Measurements from ENCODE around the gene PLEKHO1.

DNA sequence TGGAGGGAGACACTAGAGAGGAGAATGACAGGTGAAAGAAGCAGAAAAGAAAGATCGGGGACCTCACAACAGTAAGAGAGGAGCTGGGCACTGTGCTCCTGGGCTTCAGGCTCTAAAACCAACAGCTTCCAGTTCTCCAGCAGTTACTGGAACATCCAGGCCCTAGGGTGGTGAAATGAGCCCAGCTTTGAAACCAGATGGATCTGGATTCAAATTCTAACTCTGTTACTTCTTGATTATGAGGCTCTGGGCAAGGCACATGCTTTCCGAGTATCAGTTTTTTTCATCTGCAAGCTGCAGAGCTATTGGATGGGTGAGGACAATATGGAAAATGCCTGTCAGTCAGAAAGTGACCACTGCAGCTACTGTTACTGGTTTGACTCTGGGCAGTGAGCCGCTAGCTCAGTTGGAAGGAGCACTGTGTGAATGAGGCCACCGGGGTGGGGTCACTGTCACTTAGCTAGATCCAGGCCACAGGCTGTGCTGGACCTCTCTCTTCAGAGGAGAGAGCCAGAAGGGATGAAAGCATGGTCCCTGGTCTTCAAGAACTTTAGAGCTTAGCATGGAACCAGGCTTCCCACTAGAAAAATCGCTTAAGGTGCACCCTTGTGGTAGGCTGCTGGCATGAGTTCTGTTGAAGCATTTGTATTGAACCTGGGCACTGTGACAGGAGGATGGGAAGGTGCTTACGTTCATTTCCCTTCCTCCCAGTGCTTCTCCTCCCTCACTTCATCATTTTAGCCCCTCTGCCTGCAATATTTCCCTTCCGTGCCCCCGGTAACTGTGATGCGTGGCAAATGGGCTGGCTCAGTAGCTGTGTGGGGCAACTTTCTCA lies 12.2 kb downstream of the PLEKHO1 start:
- TF ChIP-seq, protein P1, sequence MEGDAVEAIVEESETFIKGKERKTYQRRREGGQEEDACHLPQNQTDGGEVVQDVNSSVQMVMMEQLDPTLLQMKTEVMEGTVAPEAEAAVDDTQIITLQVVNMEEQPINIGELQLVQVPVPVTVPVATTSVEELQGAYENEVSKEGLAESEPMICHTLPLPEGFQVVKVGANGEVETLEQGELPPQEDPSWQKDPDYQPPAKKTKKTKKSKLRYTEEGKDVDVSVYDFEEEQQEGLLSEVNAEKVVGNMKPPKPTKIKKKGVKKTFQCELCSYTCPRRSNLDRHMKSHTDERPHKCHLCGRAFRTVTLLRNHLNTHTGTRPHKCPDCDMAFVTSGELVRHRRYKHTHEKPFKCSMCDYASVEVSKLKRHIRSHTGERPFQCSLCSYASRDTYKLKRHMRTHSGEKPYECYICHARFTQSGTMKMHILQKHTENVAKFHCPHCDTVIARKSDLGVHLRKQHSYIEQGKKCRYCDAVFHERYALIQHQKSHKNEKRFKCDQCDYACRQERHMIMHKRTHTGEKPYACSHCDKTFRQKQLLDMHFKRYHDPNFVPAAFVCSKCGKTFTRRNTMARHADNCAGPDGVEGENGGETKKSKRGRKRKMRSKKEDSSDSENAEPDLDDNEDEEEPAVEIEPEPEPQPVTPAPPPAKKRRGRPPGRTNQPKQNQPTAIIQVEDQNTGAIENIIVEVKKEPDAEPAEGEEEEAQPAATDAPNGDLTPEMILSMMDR (IDR thresholded peaks at IDR 0.05): peak in 1 of 3 experiments; percentile 21
- TF ChIP-seq POLR2AphosphoS5 (IDR thresholded peaks at IDR 0.05): peak; percentile 17 to 65
- TF ChIP-seq POLR2A (IDR thresholded peaks at IDR 0.05; ENCODE audit: low read depth): no peak

Measured in esophagus muscularis mucosa (tissue), 3 donors.